GM21526 (cell line): Measurements from ENCODE around the gene TAP2.
"Not testable (repeated sequence)": the region's sequence is repeated elsewhere in the genome, so short reads cannot be mapped to it uniquely, and the experiment has no call there.

ENCODE experiments used
- ATAC-seq: cut with Tn5 transposase; IDR thresholded peaks from one replicate; pipeline ENCODE4 v1.9.1; 2021; ENCODE audit warnings: moderate library complexity; ENCODE audit not compliant: unreplicated experiment, low FRiP score

TAP2 gene

GRCh38 chr6:32836873-32837272 lies 1.7 kb downstream of the TAP2 start:
- ATAC-seq, result no peak

DNA sequence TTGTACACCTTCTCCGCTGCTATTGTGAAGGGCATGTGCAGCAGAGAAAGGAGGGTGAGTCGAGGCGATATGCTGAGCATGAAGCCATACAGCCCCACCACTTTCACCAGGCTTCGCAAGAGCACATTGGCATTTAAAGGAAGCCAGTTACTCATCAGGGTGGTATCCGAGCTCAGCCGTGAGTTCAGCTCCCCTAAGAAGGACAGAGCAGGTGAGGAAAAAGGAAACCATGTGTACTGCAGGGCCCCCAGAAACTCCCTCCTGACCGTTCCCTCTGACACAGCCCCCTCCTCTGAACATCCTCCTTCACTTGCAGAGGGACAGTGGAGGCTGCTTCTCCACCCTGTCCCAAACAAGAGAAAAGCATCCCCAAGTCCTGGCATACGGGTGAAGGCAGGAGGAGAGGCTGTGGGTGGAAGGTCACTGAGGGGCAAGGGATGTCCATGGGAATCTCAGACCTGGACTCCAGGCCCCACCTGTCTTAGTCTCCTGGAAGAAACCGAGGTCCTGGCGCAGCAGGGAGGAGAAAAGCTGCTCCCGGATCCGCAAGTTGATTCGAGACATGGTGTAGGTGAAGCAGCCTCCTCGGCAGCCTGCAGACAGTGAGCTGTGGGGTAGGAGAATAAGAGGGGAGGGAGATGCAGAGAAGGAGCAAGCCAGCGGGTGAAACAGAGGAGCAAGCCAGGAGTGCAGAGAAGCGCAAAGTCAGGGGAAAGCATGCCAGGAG lies 3.2 kb downstream of the TAP2 start:
- ATAC-seq, result no peak

DNA sequence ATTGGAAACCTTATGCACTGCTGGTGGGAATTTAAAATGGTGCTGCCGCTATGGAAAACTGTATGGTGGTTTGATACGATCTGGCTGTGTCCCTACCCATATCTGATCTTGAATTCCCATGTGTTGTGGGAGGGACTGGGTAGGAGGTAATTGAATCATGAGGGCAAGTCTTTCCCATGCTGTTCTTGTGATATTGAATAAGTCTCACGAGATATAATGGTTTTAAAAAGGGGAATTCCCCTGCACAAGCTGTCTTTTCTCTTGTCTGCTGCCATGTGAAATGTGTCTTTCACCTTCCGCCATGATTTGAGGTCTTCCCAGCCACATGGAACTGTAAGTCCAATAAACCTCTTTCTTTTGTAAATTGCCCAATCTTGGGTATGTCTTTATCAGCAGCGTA lies 4.9 kb downstream of the TAP2 start:
- ATAC-seq, result no peak

- no peak for ATAC-seq
Observed at GRCh38 chr6:32832535-32832934, 6.0 kb downstream of the TAP2 start.

DNA sequence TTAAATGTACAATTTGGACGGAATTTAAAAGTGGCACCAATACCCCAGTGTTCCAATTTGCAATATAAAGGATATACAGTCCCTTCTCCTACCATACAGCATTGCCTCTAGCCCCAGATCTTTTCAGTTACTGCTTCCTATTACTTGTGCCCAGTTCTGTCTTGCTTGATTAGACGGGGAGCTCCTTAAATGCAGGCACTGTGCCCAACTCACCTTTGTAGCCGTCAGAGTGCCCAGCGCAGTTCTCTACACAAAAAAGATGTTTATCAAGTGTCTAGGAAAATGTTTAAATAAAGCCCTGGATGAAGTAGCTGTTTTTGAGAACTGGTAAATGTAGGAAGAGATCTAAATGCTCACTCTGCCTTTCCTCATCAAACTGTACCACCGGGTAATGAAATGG lies 7.6 kb downstream of the TAP2 start:
- ATAC-seq, result no peak

GRCh38 chr6:32830017-32830416 lies 8.5 kb downstream of the TAP2 start:
- ATAC-seq, result no peak

- ATAC-seq, result no peak
Observed at GRCh38 chr6:32829495-32829894, 9.0 kb downstream of the TAP2 start.

DNA sequence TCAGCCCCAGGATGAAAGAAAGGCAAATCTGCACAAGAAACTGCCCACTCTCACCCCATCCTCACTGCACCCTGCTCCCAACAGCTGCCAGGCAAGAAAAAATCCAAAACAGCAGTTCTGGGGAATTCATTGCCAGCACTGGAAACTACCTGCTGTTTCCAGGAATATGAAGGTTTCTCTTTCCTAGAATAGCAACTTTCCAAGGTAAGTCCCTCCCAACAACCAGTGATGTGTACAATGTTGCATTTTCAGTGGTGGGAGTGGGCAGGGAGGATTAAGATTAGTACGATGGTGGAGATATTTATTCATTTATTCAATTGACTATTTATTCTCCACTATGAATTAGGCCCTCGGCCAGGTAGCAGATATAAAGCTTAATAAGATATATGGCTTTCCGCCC lies 11.5 kb downstream of the TAP2 start:
- ATAC-seq, result no peak

GRCh38 chr6:32825966-32826365 lies 12.6 kb downstream of the TAP2 start:
- no peak for ATAC-seq

DNA sequence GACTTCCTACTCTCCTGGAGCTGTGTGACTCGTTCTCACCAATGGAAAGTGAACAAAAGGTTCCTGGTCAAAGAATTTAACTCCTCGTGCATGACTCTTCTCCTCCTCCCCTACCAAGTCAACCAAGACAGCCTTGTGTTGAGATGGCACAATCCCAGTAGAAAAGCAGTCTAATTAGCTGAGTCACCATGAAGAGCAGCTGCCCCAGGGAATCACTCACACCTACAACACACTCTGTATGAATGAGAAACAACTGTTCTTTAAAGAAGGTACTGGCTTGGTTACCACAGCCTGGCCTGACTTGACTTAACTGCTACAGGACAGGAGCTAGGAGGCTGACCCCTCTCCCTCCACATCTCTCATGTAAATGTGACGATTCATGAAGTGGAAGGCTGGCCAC lies 18.8 kb downstream of the TAP2 start:
- no peak for ATAC-seq

GRCh38 chr6:32818867-32819266 lies 19.7 kb downstream of the TAP2 start:
- no peak for ATAC-seq

GRCh38 chr6:32816746-32817204 lies 21.8 kb downstream of the TAP2 start, which contains the start of gene HLA-DOB:
TSS of gene HLA-DOB (minus strand) at chr6:32817002. CDS start at chr6:32816951, 51 bp downstream.
- no peak for ATAC-seq

GRCh38 chr6:32815996-32816395 lies 22.5 kb downstream of the TAP2 start:
- ATAC-seq, result peak; percentile 46

GRCh38 chr6:32815115-32815514 lies 23.4 kb downstream of the TAP2 start:
- ATAC-seq, result no peak

DNA sequence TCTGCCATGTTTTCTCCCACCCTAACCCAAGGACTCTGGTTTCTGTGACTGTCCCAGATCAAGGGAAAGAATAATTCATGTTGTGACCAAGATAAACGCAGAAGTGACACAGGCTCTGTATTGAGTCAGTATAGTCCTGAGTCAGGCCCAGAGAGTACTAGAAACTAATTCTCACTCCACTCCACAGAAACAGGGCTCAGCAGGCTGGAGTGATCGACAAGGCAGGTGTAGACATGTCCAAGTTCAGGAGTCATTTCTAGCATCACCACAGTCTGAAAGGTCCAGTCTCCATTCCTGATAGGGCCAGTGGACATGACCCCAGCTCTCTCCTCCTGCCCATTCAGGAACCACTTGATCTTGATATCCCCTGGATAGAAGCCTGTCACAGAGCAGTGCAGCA lies 24.4 kb downstream of the TAP2 start:
- ATAC-seq, result no peak

DNA sequence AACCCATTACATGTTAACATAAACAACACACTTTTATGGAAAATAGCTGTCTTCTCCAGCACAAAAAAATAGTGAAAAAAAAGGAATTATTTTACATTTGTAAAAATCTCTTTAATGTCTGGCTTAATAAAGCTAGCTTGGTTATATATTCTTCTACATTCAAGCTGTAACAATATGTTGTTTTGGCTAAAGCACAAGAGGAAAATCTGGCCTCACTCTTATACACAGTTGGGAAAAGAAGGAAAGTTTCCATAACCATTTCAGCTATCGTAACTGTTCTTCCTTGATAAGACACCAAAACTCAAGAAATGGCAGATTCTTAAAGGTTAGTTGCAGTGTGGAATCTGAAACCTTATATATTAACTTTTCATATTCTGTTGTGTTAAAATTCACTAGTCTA lies 29.4 kb downstream of the TAP2 start:
- ATAC-seq, result no peak

DNA sequence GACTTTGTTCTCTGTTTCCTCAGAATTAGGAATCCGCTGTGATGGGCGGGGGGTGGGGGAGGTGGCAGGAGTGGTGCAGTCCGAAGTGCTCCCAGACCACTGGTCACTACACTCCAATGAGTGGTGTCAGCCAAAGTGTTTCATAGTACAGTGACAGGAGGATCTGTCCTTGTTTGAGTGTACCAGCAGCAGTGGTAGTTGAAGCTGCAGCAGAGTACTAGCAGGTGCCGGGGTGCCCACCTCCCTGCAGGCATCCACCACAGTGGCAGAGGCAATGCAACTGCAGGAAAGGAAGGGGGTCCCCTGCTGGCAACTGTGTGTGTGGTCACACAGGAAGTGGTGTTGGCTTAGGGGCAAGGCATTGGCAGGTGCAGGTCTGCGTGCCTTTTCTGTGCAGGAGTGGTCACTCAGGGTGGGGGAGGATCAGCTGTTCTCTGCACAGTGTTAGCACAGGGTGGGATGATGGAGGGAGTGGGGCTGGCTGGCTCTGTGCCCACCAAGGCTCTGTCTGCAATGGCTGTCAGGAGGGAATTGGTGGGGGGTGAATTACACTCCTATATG lies 31.4 kb downstream of the TAP2 start:
- no peak for ATAC-seq

GRCh38 chr6:32805404-32805803 lies 33.1 kb downstream of the TAP2 start:
- not testable (repeated sequence) for ATAC-seq

DNA sequence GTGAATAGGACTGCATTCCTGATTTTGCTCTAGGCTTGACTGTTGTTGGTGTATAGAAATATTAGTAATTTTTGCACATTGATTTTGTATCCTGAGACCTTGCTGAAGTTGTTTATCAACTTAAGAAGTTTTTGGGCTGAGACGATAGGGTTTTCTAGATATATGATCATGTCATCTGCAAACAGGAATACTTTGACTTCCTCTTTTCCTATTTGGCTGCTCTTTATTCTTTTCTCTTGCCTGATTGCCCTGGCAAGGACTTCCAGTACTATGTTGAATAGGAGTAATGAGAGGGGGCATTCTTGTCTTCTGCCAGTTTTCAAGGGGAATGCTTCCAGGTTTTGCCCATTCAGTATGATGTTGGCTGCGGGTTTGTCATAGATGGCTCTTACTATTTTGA lies 35.1 kb downstream of the TAP2 start:
- ATAC-seq, result no peak

DNA sequence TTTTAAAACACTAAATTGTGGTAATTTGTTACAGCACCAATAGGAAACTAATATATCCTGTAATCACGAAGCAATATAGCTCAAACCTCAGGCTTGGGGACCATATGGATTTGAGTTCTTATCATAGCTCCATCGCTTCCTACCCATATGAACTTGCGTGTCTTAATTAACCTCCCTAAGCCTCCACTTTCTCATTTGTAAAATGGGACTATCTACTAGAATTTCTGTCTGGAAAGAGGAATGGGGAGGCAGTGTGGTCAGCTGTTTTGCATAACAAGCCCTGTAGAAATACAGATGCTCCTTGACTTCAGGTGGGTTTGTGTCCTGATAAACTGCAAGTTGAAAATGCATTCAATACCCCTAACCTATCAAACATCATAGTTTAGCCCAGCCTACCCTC lies 38.8 kb downstream of the TAP2 start:
- ATAC-seq, result no peak

DNA sequence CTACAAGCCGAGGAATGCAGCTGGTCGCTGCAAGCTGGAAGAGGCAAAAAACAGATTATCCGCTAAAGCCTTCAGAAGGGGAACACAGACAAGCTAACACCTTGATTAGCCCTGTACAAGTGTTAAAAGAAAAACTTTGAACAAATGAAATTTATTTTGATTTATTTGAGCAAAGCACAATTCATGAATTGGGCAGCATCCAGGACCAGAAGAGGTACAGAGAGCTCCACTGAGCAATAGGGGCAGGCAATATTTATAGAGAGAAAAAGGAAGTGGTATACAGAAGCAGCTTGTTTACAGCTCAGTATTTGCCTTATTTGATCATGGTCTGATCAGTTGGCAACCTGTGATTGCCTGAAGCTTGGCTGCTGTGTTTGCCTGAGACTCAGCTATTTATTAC lies 39.4 kb downstream of the TAP2 start:
- ATAC-seq, result no peak
